ENCODE measurements around the gene LRRC38. TPM values are rescaled to one million over a fixed set of nuclear protein-coding genes. Genes with fewer than 3 reads are reported as not detected.

LRRC38 gene
- total and polyA plus RNA-seq, 9 donors, result 0.10 to 0.44 (median 0.27) TPM; not detected in 6

- intact Hi-C loops (cut with DNase I), result no loop called here
- WGBS, 3 donors, result 72 to 77% (median 77%) methylated on average over 11 of the region's 11 CpGs
- no peaks in the 10 kb centered on the region for H3K27me3 ChIP-seq
- TF ChIP-seq POLR2A (IDR thresholded peaks at IDR 0.05) (no peak), EP300 (IDR thresholded peaks at IDR 0.05) (no peak), CTCF (IDR thresholded peaks at IDR 0.05) (no peak)
- H3K4me3 ChIP-seq, result no peak overlapping the region
- no peaks in the 10 kb centered on the region for H3K9me3 ChIP-seq
- no peak overlapping the region for H3K27ac ChIP-seq
- no peaks in the 10 kb centered on the region for H3K4me1 ChIP-seq (ENCODE audit: insufficient read depth)
- H3K36me3 ChIP-seq, result no peaks in the 10 kb centered on the region
- DNase-seq, result no peak
Observed at GRCh38 chr1:13479171-13479856, 34.5 kb downstream of the LRRC38 start.

GRCh38 chr1:13478692-13479091, 35.1 kb downstream of the LRRC38 start:
- TF ChIP-seq EP300 (IDR thresholded peaks at IDR 0.05), result no peak
- no peak for TF ChIP-seq POLR2A (IDR thresholded peaks at IDR 0.05)
- no peak for TF ChIP-seq CTCF (IDR thresholded peaks at IDR 0.05)
- WGBS, 3 donors, result 51 to 63% (median 53%) methylated on average over 2 of the region's 2 CpGs

GRCh38 chr1:13469343-13469742, 44.5 kb downstream of the LRRC38 start:
- no peak for TF ChIP-seq POLR2A (IDR thresholded peaks at IDR 0.05)
- TF ChIP-seq EP300 (IDR thresholded peaks at IDR 0.05), result no peak
- TF ChIP-seq CTCF (IDR thresholded peaks at IDR 0.05), result no peak
- 41 to 50% (median 41%) methylated on average over 5 of the region's 5 CpGs for WGBS, 3 donors

More at GRCh38 chr1:13478692-13479091, 35.1 kb downstream of the LRRC38 start:
- Histone ChIP-seq H3K4me3 (no peak overlapping the region), H3K9me3 (no peaks in the 10 kb centered on the region), H3K36me3 (no peaks in the 10 kb centered on the region), H3K27me3 (no peaks in the 10 kb centered on the region), H3K27ac (no peak overlapping the region), H3K4me1 (ENCODE audit: insufficient read depth) (no peaks in the 10 kb centered on the region)
- intact Hi-C loops (cut with DNase I), result no loop called here
- DNase-seq, result no peak

GRCh38 chr1:13465515-13465914, 48.3 kb downstream of the LRRC38 start:
- WGBS, 3 donors, result 58 to 70% (median 69%) methylated on average over 1 of the region's 1 CpG
- intact Hi-C loops (cut with DNase I), result no loop called here
- Histone ChIP-seq H3K4me1 (ENCODE audit: insufficient read depth) (no peaks in the 10 kb centered on the region), H3K9me3 (no peaks in the 10 kb centered on the region), H3K36me3 (no peaks in the 10 kb centered on the region), H3K4me3 (no peak overlapping the region), H3K27me3 (no peaks in the 10 kb centered on the region), H3K27ac (no peak overlapping the region)
- DNase-seq, result no peak
- no peak for TF ChIP-seq CTCF (IDR thresholded peaks at IDR 0.05)
- TF ChIP-seq POLR2A (IDR thresholded peaks at IDR 0.05), result no peak
- no peak for TF ChIP-seq EP300 (IDR thresholded peaks at IDR 0.05)

More at GRCh38 chr1:13469343-13469742, 44.5 kb downstream of the LRRC38 start:
- Histone ChIP-seq H3K4me1 (ENCODE audit: insufficient read depth) (no peaks in the 10 kb centered on the region), H3K36me3 (no peaks in the 10 kb centered on the region), H3K9me3 (no peaks in the 10 kb centered on the region), H3K27me3 (no peaks in the 10 kb centered on the region), H3K4me3 (no peak overlapping the region), H3K27ac (no peak overlapping the region)
- DNase-seq, result no peak
- intact Hi-C loops (cut with DNase I), result no loop called here

Data from ovary (tissue), 9 donors.